ENCODE results near the gene RNF157. TPM values are rescaled to one million over a fixed set of nuclear protein-coding genes. Genes with fewer than 3 reads are reported as not detected.
A peak's percentile ranks its signal among the peaks of the same experiment; 100 is the strongest.

RNF157 gene
- total and polyA plus RNA-seq, 2 of the 13 experiments (the other 11 are each of a cell fraction or from before 2014, with no cell fraction given) = 0.44 to 1.5 TPM

- TF ChIP-seq ZBTB40 (IDR thresholded peaks at IDR 0.05) = no peak
- TF ChIP-seq ZBTB40 (CRISPR knock-in tag; IDR thresholded peaks at IDR 0.05) = peak; percentile 72
- no peak for TF ChIP-seq ZNF234 (CRISPR knock-in tag; conservative IDR thresholded peaks at IDR 0.05)
- no peak for TF ChIP-seq HOXA7 (CRISPR knock-in tag; IDR thresholded peaks at IDR 0.05)
- TF ChIP-seq AGO1 (IDR thresholded peaks at IDR 0.05; ENCODE audit: low read depth, low read length, poor library complexity, severe bottlenecking) = peak; percentile 41
- TF ChIP-seq ZBTB14 (CRISPR knock-in tag; IDR thresholded peaks at IDR 0.05) = no peak
- peak; percentile 24; the same call in 1 of the 2 replicates for TF ChIP-seq IRF9 (CRISPR knock-in tag; IDR thresholded peaks at IDR 0.05; ENCODE audit: borderline replicate concordance)
- TF ChIP-seq TOE1 (CRISPR knock-in tag; IDR thresholded peaks at IDR 0.05) = no peak
- 0 out of 2 replicates have a peak, but pooled peaks have one; percentile 77 for TF ChIP-seq ZFP36L1 (CRISPR knock-in tag; IDR thresholded peaks at IDR 0.05)
- TF ChIP-seq ISX (CRISPR knock-in tag; conservative IDR thresholded peaks at IDR 0.05) = no peak
- TF ChIP-seq FOXC1 (CRISPR knock-in tag; IDR thresholded peaks at IDR 0.05; ENCODE audit: borderline replicate concordance) = peak; percentile 69; the same call in 1 of the 2 replicates
- TF ChIP-seq KLF12 (CRISPR knock-in tag; IDR thresholded peaks at IDR 0.05; ENCODE audit: borderline replicate concordance) = no peak; the same call in 1 of the 2 replicates
- peak; percentile 73 for TF ChIP-seq FOXO1 (CRISPR knock-in tag; IDR thresholded peaks at IDR 0.05)
- no peak for TF ChIP-seq SSRP1 (CRISPR knock-in tag; IDR thresholded peaks at IDR 0.05)
- TF ChIP-seq, protein P1, sequence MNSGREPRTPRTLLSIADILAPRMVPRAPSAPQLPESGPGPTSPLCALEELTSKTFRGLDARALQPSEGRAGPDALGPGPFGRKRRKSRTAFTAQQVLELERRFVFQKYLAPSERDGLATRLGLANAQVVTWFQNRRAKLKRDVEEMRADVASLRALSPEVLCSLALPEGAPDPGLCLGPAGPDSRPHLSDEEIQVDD (CRISPR knock-in tag; IDR thresholded peaks at IDR 0.05; ENCODE audit: borderline replicate concordance) = no peak
- TF ChIP-seq TFDP2 (CRISPR knock-in tag; IDR thresholded peaks at IDR 0.05) = no peak
- TF ChIP-seq ZSCAN25 (CRISPR knock-in tag; IDR thresholded peaks at IDR 0.05) = peak; percentile 100
Measured at GRCh38 chr17:76138234-76138895, 101.9 kb downstream of the RNF157 start (continued).
